NCI-H1436 (cell line): ENCODE measurements around the gene BBX.
A peak's percentile ranks its signal among the peaks of the same experiment; 100 is the strongest.
"Not testable (repeated sequence)": the region's sequence is repeated elsewhere in the genome, so short reads cannot be mapped to it uniquely, and the experiment has no call there.

ENCODE experiments used
- DNase-seq: peaks from one replicate; lab custom pipeline; 2025; lab: John Stamatoyannopoulos, UW

BBX gene

GRCh38 chr3:107685383-107685782, 162.6 kb downstream of the BBX start:
- DNase-seq, result no peak

GRCh38 chr3:107687056-107687581, 164.4 kb downstream of the BBX start:
- DNase-seq, result no peak

GRCh38 chr3:107689355-107689754, 166.6 kb downstream of the BBX start:
- DNase-seq, result no peak

- peak; percentile 73 for DNase-seq
These were observed 167.9 kb downstream of the BBX start for GRCh38 chr3:107690522-107691138.

GRCh38 chr3:107691984-107692383, 169.2 kb downstream of the BBX start:
- not testable (repeated sequence) for DNase-seq

GRCh38 chr3:107697348-107697747, 174.6 kb downstream of the BBX start:
- DNase-seq, result not testable (repeated sequence)

- not testable (repeated sequence) for DNase-seq
These were observed 175.1 kb downstream of the BBX start for GRCh38 chr3:107697855-107698254.

- DNase-seq, result no peak
These were observed 176.9 kb downstream of the BBX start for GRCh38 chr3:107699682-107700081.

- no peak for DNase-seq
These were observed 178.5 kb downstream of the BBX start for GRCh38 chr3:107701299-107701698.

- no peak for DNase-seq
These were observed 181.7 kb downstream of the BBX start for GRCh38 chr3:107704477-107704876.

GRCh38 chr3:107705046-107705445, 182.3 kb downstream of the BBX start:
- no peak for DNase-seq

- no peak for DNase-seq
These were observed 188.1 kb downstream of the BBX start for GRCh38 chr3:107710851-107711250.

GRCh38 chr3:107716734-107717133, 194.0 kb downstream of the BBX start:
- DNase-seq, result no peak

- no peak for DNase-seq
These were observed 195.8 kb downstream of the BBX start for GRCh38 chr3:107718547-107718946.

- DNase-seq, result no peak
These were observed 204.3 kb downstream of the BBX start for GRCh38 chr3:107727102-107727501.

GRCh38 chr3:107729686-107730085, 206.9 kb downstream of the BBX start:
- no peak for DNase-seq

GRCh38 chr3:107734317-107734716, 211.6 kb downstream of the BBX start:
- DNase-seq, result no peak

- no peak for DNase-seq
These were observed 215.2 kb downstream of the BBX start for GRCh38 chr3:107737914-107738313.

GRCh38 chr3:107738486-107739183, 215.9 kb downstream of the BBX start:
- no peak for DNase-seq

- no peak for DNase-seq
These were observed 216.5 kb downstream of the BBX start for GRCh38 chr3:107739227-107739626.

GRCh38 chr3:107740992-107741896, 218.5 kb downstream of the BBX start:
- peak; percentile 41 for DNase-seq

- no peak for DNase-seq
These were observed 222.6 kb downstream of the BBX start for GRCh38 chr3:107745354-107745753.
